GM18870 (cell line): ENCODE measurements around the gene RBM6.

ENCODE experiments used
- ATAC-seq: cut with Tn5 transposase; IDR thresholded peaks from one replicate; pipeline ENCODE4 v1.9.1; 2021; ENCODE audit warnings: moderate library complexity; ENCODE audit not compliant: unreplicated experiment

The RBM6 gene

DNA sequence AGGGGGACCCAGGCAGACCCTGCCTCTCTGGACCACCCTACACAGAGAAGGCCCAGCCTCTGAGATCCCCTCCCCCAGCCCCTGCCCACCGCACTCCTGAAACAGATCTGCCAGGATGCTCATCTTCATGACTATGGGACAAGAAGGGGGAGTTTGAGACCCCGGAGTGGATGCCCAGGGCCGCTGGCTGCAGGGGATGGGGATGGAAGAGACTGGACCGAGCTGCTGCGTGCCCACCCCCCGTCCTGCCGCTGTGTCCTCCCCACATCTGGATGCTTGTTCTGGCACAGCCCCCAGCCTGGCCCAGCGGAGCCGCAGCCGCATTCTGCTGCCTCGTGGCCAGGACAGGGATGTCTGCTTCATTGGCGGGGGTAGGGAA, 184.8 kb downstream of the RBM6 start:
- ATAC-seq = no peak

GRCh38 chr3:50125541-50126286, 185.8 kb downstream of the RBM6 start:
- no peak for ATAC-seq

DNA sequence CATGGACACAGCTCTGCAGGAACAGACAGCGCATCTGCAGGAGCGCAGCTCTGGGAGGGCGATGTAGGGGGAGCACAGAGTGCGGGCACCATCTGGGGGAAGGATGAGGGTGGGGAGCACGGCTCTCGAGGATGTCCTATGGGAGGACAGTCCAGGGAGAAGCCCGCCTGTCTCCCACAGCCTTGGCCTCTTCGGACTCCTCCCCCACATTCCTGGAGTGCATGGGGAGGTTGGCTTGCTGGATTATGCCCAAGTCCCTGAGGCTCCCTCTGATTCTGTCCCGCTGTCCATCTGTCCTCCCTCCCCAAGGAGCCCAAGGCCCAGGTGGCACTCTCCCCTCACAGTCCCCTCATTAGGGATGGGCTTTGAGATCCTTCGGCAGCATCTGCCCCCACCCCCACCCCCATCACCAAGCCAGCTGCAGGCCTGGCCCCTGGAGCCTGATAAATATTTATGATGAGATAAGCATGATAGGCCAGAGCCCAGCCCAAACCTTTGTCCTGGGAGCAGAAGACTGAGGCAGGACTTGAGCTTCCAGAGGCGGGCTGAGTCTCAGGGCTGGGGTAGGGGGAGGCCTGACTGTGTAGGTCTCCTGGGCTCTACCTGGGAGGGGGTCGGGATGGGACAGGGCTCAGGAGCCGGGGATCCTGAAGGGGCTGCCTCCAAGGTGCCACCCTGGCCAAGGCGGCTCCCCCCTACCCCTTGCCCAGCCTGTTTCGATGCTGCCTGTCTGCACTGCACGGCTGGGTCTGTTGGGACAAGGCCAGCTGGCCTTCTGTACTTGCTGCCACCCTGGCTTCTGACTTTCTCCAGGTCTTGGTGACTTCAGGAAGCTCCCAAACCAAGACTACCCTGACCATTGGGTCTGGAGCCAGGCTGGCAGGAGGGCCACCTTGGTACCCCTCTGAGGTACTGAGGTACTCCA, 186.6 kb downstream of the RBM6 start:
- no peak for ATAC-seq
